Kidney epithelial cell (primary cell): ENCODE data around the gene ROS1. TPM values are rescaled to one million over a fixed set of nuclear protein-coding genes. Genes with fewer than 3 reads are reported as not detected.

ENCODE experiments used
- DNase-seq: peaks from one replicate; pipeline ENCODE4 v3.0.0-alpha.2; 2010; ENCODE audit warnings: low read depth
- H3K27me3 ChIP-seq: 2 replicates; pipeline ENCODE4 v1.6.0; 2011; ENCODE audit warnings: low read length; ENCODE audit not compliant: control insufficient read depth, insufficient read depth
- H3K36me3 ChIP-seq: 2 replicates; pipeline ENCODE4 v1.5.1; 2011; ENCODE audit warnings: low read length; ENCODE audit not compliant: control insufficient read depth, insufficient read depth
- H3K4me3 ChIP-seq: 2 replicates; pipeline ENCODE4 v1.5.1; 2011; ENCODE audit warnings: low read depth, mild to moderate bottlenecking, control low read depth, low read length
- total RNA-seq: library from RNA; depleted of rRNA; stranded (reverse); fragments of >200 nt; gene quantifications from 2 replicates; pipeline ENCODE4 v1.2.3, GENCODE V29; 2015
- TF ChIP-seq, protein P1 (sequence below): IDR thresholded peaks from 2 replicates; pipeline ENCODE4 v1.5.1; 2011; ENCODE audit warnings: mild to moderate bottlenecking, moderate library complexity, low read length, control low read depth, inconsistent platforms; ENCODE audit not compliant: insufficient read depth, poor library complexity, severe bottlenecking

The ROS1 gene
- total RNA-seq, 1 donor from 2014 or later = 0.04 TPM

DNA sequence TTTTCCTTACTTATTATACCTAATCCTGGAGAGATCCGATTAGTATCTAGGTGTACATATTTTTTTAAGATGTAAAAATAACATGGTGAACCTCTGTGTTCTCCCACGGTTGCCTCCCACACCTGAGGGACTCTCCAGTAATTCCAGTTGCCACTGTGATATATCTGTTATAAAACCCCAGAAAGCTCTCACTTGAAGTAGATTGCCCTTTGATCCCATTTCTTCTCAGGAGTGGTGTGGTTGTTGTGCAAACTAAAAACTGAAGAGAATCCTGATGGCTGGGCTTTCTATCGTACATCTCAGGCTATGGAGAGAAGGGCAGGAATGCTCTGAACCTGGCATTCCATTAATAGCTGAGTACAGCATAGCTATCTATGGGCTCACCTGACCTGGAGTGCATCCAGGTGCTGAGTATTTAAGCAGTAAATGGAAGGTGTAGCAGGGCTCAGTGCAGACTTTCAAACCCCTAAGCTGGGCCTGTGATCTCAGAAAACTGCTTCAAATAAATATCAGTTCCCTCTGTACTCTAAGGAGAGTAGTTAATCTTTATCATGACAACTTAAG, 119.4 kb downstream of the ROS1 start:
- no peak for DNase-seq

DNA sequence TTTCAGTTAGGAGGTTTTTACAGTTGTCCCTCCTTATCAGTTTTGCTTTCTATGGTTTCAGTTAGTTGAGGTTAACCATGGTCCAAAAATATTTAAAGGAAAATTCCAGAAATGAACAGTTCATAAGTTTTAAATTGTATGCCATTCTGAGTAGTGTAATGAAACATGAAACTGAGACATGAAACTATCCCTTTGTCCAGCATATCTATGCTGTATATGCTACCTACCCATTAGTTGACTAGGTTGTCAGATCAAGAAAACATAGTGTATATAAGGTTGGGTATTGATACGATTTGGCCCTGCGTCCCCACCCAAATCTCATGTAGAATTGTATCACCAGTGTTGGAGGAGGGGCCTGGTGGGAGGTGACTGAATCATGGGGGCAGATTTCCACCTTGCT, 121.3 kb downstream of the ROS1 start:
- Histone ChIP-seq H3K27me3 (no peaks in the 10 kb centered on the region), H3K36me3 (no peaks in the 10 kb centered on the region), H3K4me3 (no peak overlapping the region)
- TF ChIP-seq, protein P1, sequence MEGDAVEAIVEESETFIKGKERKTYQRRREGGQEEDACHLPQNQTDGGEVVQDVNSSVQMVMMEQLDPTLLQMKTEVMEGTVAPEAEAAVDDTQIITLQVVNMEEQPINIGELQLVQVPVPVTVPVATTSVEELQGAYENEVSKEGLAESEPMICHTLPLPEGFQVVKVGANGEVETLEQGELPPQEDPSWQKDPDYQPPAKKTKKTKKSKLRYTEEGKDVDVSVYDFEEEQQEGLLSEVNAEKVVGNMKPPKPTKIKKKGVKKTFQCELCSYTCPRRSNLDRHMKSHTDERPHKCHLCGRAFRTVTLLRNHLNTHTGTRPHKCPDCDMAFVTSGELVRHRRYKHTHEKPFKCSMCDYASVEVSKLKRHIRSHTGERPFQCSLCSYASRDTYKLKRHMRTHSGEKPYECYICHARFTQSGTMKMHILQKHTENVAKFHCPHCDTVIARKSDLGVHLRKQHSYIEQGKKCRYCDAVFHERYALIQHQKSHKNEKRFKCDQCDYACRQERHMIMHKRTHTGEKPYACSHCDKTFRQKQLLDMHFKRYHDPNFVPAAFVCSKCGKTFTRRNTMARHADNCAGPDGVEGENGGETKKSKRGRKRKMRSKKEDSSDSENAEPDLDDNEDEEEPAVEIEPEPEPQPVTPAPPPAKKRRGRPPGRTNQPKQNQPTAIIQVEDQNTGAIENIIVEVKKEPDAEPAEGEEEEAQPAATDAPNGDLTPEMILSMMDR = no peak
- DNase-seq = no peak

More for the DNA sequence above, 119.4 kb downstream of the ROS1 start:
- Histone ChIP-seq H3K27me3 (no peaks in the 10 kb centered on the region), H3K36me3 (no peaks in the 10 kb centered on the region), H3K4me3 (no peak overlapping the region)
- TF ChIP-seq, protein P1 = no peak

- no peak for DNase-seq
- H3K36me3 ChIP-seq = no peaks in the 10 kb centered on the region
- TF ChIP-seq, protein P1 = no peak
- no peaks in the 10 kb centered on the region for H3K27me3 ChIP-seq
- H3K4me3 ChIP-seq = no peak overlapping the region
Observed at GRCh38 chr6:117303323-117303722, 122.4 kb downstream of the ROS1 start.

GRCh38 chr6:117298941-117299340, 126.8 kb downstream of the ROS1 start:
- Histone ChIP-seq H3K4me3 (no peak overlapping the region), H3K36me3 (no peaks in the 10 kb centered on the region), H3K27me3 (no peaks in the 10 kb centered on the region)
- DNase-seq = no peak
- TF ChIP-seq, protein P1 = no peak

DNA sequence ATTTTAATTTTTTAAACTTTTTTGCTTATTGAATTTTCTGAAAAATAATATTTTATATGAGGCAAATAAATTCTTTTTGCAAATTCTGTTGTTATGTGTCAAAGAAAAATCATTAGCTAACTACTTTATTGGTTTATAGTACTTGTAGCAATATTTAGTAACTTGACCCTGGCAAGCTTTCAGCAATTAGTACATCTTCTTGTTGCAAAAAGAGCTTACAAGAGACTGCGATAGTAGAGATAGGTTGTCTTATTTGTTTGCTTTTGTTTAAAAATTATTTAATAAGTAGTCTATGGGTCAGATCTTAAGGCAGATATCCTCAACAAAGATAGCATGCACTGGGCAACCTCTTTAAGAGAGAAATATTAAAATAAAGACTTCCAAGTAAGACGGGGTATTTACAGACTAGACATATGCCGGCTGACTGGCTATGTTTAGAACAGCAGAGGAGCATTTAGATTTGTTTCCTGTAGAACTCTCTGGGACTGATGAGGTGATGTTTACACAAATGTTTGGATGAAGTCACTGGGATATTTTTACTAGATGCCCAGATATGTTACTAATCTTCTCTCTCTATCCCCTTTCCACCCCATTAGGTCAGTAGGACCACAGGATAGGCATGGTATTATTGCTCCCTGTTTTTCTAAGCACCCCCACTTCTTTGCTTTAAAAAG, 135.4 kb downstream of the ROS1 start:
- Histone ChIP-seq H3K36me3 (no peaks in the 10 kb centered on the region), H3K27me3 (no peaks in the 10 kb centered on the region), H3K4me3 (no peak overlapping the region)
- no peak for DNase-seq
- TF ChIP-seq, protein P1 = no peak

DNA sequence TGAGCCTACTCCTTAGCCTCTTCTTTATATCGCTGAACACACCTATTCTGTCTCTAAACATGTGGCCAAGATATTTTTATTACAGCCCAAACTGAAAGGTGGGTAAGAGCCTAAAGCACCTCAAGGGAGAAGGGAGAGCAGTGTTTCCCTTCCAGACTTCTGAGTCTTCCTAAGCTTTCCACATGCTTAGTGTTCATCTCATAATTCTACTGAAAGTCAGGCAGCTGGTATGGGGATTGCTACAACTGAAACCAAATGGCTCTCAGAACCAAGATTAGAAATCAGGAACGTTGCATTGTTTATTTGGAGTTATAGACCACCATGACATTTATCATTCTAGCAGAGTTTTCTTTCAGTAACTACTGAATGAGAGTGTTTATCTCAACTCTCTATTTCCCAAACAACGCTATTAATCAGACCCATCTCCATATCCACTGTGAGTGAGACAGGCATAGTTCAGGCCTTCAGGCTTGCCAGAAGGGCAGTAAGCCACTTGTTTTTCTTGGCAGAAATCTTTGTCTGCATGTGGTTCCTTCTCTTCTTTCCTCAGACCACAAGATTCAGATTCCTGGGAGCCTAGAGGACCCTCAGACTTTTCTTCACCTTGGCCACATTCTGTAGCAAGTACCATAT, 137.5 kb downstream of the ROS1 start:
- DNase-seq = no peak
- H3K4me3 ChIP-seq = no peak overlapping the region
- no peaks in the 10 kb centered on the region for H3K36me3 ChIP-seq
- TF ChIP-seq, protein P1 = no peak
- no peaks in the 10 kb centered on the region for H3K27me3 ChIP-seq
